ENCODE data around the gene DNAH7. TPM values are rescaled to one million over a fixed set of nuclear protein-coding genes. Genes with fewer than 3 reads are reported as not detected.

DNAH7 gene
- total RNA-seq, 1 donor from 2014 or later, result 9.2 TPM

- no peaks in the 10 kb centered on the region for H3K9me3 ChIP-seq
- H3K4me1 ChIP-seq, result no peaks in the 10 kb centered on the region
- no peak overlapping the region for H3K4me3 ChIP-seq
- TF ChIP-seq, protein P1, sequence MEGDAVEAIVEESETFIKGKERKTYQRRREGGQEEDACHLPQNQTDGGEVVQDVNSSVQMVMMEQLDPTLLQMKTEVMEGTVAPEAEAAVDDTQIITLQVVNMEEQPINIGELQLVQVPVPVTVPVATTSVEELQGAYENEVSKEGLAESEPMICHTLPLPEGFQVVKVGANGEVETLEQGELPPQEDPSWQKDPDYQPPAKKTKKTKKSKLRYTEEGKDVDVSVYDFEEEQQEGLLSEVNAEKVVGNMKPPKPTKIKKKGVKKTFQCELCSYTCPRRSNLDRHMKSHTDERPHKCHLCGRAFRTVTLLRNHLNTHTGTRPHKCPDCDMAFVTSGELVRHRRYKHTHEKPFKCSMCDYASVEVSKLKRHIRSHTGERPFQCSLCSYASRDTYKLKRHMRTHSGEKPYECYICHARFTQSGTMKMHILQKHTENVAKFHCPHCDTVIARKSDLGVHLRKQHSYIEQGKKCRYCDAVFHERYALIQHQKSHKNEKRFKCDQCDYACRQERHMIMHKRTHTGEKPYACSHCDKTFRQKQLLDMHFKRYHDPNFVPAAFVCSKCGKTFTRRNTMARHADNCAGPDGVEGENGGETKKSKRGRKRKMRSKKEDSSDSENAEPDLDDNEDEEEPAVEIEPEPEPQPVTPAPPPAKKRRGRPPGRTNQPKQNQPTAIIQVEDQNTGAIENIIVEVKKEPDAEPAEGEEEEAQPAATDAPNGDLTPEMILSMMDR (IDR thresholded peaks at IDR 0.05), result no peak
- H3K27me3 ChIP-seq (ENCODE audit: low read depth), result no peaks in the 10 kb centered on the region
- H3K36me3 ChIP-seq, result no peaks in the 10 kb centered on the region
- ATAC-seq, result no peak
- H3K27ac ChIP-seq, result no peak overlapping the region
- intact Hi-C loops (cut with DNase I), result no loop called here
- no peak for DNase-seq
Measured at GRCh38 chr2:195818106-195818505, 250.5 kb downstream of the DNAH7 start.

DNA sequence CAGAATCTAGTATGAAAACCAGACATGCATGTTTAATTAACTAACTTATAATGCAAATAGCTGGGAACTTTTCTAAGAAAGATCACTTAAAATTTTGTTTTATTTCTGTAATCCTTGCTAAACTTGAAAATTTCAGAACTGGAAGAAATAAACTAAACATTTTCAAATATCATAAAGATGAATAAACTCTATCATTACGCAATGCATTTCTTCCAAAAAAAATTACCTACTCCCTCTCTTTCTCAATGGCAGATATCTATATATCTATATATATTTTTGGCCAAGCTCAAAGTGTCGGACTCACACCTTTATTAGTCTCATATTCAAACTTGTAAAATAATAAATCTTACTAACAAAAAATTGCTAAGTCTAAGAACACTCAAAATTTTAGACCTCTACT, 253.6 kb downstream of the DNAH7 start:
- TF ChIP-seq, protein P1 (IDR thresholded peaks at IDR 0.05), result no peak
- DNase-seq (no peak), ATAC-seq (no peak)
- no peaks in the 10 kb centered on the region for H3K27me3 ChIP-seq (ENCODE audit: low read depth)
- H3K4me1 ChIP-seq, result no peaks in the 10 kb centered on the region
- H3K27ac ChIP-seq, result no peak overlapping the region
- no peak overlapping the region for H3K4me3 ChIP-seq
- H3K9me3 ChIP-seq, result no peaks in the 10 kb centered on the region
- H3K36me3 ChIP-seq, result no peaks in the 10 kb centered on the region
- intact Hi-C loops (cut with DNase I), result no loop called here

DNA sequence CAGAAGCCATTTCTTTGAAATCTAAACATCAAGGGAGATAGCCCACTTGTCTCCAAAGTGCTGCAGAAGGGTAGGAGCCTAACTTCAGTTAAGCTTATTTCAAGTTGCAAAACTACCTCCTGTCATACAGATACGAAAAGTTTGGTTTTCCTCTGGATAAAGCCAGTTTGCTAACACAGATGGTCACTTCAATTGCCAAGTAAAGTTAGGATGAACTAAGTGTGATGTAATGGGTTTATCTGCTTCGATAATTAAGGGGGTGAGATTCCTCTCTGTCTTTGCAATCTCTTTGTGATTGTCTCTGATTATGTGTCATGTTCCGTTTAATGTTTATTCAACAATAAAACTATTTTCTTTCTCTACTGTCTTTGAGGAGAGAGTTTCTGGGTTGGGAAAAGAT, 255.2 kb downstream of the DNAH7 start:
- H3K9me3 ChIP-seq, result no peaks in the 10 kb centered on the region
- H3K4me1 ChIP-seq, result no peaks in the 10 kb centered on the region
- no peak overlapping the region for H3K27ac ChIP-seq
- TF ChIP-seq, protein P1 (IDR thresholded peaks at IDR 0.05), result no peak
- ATAC-seq (no peak), DNase-seq (no peak)
- intact Hi-C loops (cut with DNase I), result no loop called here
- no peaks in the 10 kb centered on the region for H3K27me3 ChIP-seq (ENCODE audit: low read depth)
- H3K36me3 ChIP-seq, result no peaks in the 10 kb centered on the region
- H3K4me3 ChIP-seq, result no peak overlapping the region

GRCh38 chr2:195810340-195811098, 258.1 kb downstream of the DNAH7 start:
- ATAC-seq, result no peak

GRCh38 chr2:195808189-195808588, 260.4 kb downstream of the DNAH7 start:
- DNase-seq (no peak), ATAC-seq (no peak)
- Histone ChIP-seq H3K4me1 (no peaks in the 10 kb centered on the region), H3K9me3 (no peaks in the 10 kb centered on the region), H3K27ac (no peak overlapping the region), H3K27me3 (ENCODE audit: low read depth) (no peaks in the 10 kb centered on the region), H3K36me3 (no peaks in the 10 kb centered on the region), H3K4me3 (no peak overlapping the region)
- intact Hi-C loops (cut with DNase I), result no loop called here
- TF ChIP-seq, protein P1 (IDR thresholded peaks at IDR 0.05), result no peak

More at GRCh38 chr2:195810340-195811098, 258.1 kb downstream of the DNAH7 start:
- no peaks in the 10 kb centered on the region for H3K4me1 ChIP-seq
- no peak overlapping the region for H3K27ac ChIP-seq
- TF ChIP-seq, protein P1 (IDR thresholded peaks at IDR 0.05), result no peak
- intact Hi-C loops (cut with DNase I), result no loop called here
- no peaks in the 10 kb centered on the region for H3K36me3 ChIP-seq
- no peaks in the 10 kb centered on the region for H3K27me3 ChIP-seq (ENCODE audit: low read depth)
- DNase-seq, result no peak
- H3K9me3 ChIP-seq, result no peaks in the 10 kb centered on the region
- H3K4me3 ChIP-seq, result no peak overlapping the region
